ENCODE data around the gene NIF3L1. TPM values are rescaled to one million over a fixed set of nuclear protein-coding genes. Genes with fewer than 3 reads are reported as not detected.
A peak's percentile ranks its signal among the peaks of the same experiment; 100 is the strongest.
"Not testable (repeated sequence)": the region's sequence is repeated elsewhere in the genome, so short reads cannot be mapped to it uniquely, and the experiment has no call there.

Gene NIF3L1
- total RNA-seq, 3 donors from 2014 or later, result 18.1 to 25.2 (median 23.6) TPM

DNA sequence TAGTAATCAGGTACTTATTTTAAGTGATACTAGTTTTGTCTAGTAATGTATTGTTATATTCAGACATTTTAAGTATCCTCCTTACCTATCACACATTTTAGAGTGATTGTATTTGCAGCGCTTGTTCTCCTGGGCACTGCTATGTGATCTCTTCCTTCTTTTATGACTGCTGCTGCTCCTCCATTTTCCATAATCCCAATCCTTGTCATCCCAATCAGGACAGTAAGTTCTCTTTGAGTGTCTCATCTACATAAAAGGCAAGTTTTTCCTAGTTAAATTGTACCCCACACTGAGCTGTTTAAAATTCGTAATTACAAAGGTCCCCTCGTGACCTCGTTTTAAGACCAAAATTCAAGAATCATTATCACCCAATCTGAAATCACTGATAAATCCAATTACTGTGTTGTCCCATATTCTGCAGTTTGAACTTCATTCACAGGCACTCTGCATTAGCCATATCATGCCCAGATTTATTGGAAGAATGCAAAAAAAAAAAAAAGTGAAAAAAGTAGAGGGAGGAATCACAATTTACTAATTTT is 27.5 kb upstream of the NIF3L1 start:
- Mint-ChIP-seq H3K27me3 (ENCODE audit: low read depth) (no peaks in the 10 kb centered on the region), H3K9me3 (no peaks in the 10 kb centered on the region), H3K36me3 (ENCODE audit: insufficient read depth) (peaks cover 58% of the 10 kb centered on the region), H3K4me1 (ENCODE audit: low read depth) (peaks cover 62% of the 10 kb centered on the region), H3K4me3 (peak overlapping the region; percentile 94)
- ATAC-seq, result no peak
- no peak for DNase-seq

DNA sequence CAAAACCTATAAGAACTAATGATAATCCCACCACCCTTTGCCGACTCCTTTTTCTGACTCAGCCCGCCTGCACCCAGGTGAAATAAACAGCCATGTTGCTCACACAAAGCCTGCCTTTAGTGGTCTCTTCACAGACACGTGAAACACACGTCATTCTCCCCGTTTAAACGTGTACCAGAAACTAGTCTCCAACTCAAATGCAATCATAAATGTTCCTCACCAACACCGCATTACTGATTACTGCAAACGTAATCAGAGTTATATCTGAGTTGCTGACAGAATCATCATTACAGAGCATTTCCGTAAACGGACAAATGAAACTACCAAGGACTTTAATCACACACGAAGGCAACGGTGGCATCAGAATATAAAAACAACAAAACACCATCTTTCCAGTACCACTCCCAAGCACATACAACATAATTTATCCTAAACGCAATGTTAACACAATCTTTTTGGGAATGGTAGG is 26.6 kb upstream of the NIF3L1 start:
- H3K9me3 Mint-ChIP-seq, result no peaks in the 10 kb centered on the region
- H3K4me1 Mint-ChIP-seq (ENCODE audit: low read depth), result peaks cover 53% of the 10 kb centered on the region
- H3K4me3 Mint-ChIP-seq, result peak overlapping the region; percentile 94
- peaks cover 49% of the 10 kb centered on the region for H3K36me3 Mint-ChIP-seq (ENCODE audit: insufficient read depth)
- DNase-seq (peak; percentile 39), ATAC-seq (peak; percentile 59 to 60)
- no peaks in the 10 kb centered on the region for H3K27me3 Mint-ChIP-seq (ENCODE audit: low read depth)

DNA sequence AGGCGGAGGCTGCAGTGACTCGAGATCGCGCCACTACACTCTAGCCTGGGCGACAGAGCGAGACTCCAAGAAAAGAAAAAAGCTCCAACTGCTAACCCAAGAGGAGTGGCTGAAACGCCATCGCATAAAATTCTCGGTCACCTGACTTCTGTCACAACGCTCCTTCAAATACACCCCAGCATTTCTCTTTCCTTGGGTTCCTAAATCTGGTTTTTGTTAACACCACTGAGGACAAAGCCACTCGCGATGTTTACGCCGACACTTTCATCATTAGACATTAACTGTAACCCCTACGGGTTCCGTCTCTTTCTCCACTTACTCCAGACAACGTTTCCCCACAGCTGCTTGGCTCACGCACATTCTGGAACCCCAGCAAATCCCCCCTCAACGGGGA is 25.4 kb upstream of the NIF3L1 start:
- peak in 1 of 2 donors; percentile 2 for ATAC-seq
- Mint-ChIP-seq H3K4me1 (ENCODE audit: low read depth) (peaks cover 43% of the 10 kb centered on the region), H3K27me3 (ENCODE audit: low read depth) (no peaks in the 10 kb centered on the region), H3K9me3 (no peaks in the 10 kb centered on the region), H3K36me3 (ENCODE audit: insufficient read depth) (peaks cover 39% of the 10 kb centered on the region), H3K4me3 (peak overlapping the region; percentile 94)
- no peak for DNase-seq

DNA sequence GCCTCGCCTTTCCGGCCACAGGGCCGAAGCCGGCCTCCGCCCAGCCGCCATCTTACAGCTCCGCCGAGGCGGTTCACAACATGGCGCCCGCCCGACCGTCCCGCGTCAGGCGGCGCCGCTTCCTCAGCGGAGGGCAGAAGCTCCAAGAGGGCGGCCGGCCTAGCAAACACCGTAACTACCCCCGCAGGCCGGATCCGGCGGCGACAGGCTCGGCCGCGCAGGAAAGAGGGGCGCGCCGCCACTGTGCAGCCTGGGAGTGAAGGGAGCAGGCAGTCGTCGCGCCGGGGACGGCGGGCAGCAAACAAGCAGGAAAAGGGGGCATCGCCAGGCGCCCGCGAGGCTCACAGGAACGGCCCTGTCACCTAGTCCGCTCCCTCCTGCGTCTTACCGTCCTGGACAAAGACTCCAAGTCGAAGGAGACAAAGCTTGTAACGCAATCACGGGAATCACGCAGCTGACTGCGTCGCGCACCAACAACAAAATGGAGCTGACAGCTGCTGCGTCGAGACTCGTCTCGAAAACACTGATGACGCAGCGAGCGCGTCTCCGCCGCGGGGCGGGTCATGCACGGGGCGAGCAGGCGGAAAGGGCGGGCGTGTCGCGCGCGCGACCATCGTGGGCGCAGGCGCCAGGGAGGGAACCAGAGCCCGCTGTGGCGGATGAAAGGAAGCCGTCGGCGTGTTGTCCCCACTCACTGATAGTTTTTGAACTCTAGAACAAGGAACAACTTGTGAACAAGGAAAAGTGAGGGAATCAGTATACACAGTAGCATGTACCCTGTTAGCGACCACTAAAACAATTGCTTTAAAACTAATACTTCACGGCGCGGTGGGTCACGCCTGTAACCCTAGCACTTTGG is 24.8 kb upstream of the NIF3L1 start, which contains the start of gene CLK1:
Gene CLK1, minus strand, starts transcription at position 483 of the 859 bp plus-strand sequence. CDS start 2,796 bp downstream, outside the sequence.
- peaks cover 40% of the 10 kb centered on the region for H3K4me1 Mint-ChIP-seq (ENCODE audit: low read depth)
- no peaks in the 10 kb centered on the region for H3K27me3 Mint-ChIP-seq (ENCODE audit: low read depth)
- peak within 1 kb of the TSS; percentile 94 for H3K4me3 Mint-ChIP-seq
- peak; percentile 96 for DNase-seq
- peak; percentile 86 to 87 for ATAC-seq
- H3K36me3 Mint-ChIP-seq (ENCODE audit: insufficient read depth), result peaks cover 35% of the 10 kb centered on the region
- H3K9me3 Mint-ChIP-seq, result no peaks in the 10 kb centered on the region

- Mint-ChIP-seq H3K4me1 (ENCODE audit: low read depth) (peaks cover 15% of the 10 kb centered on the region), H3K27me3 (ENCODE audit: low read depth) (no peaks in the 10 kb centered on the region), H3K9me3 (no peaks in the 10 kb centered on the region), H3K4me3 (no peak overlapping the region), H3K36me3 (ENCODE audit: insufficient read depth) (peaks cover 7% of the 10 kb centered on the region)
- no peak for DNase-seq
- no peak for ATAC-seq
These were observed 20.2 kb upstream of the NIF3L1 start for GRCh38 chr2:200869014-200869413.

- no peak overlapping the region for H3K4me3 Mint-ChIP-seq
- no peak for ATAC-seq
- H3K36me3 Mint-ChIP-seq (ENCODE audit: insufficient read depth), result peaks cover 19% of the 10 kb centered on the region
- no peaks in the 10 kb centered on the region for H3K27me3 Mint-ChIP-seq (ENCODE audit: low read depth)
- H3K4me1 Mint-ChIP-seq (ENCODE audit: low read depth), result peaks cover 6% of the 10 kb centered on the region
- no peaks in the 10 kb centered on the region for H3K9me3 Mint-ChIP-seq
- no peak for DNase-seq
These were observed 18.0 kb upstream of the NIF3L1 start for GRCh38 chr2:200871151-200871550.

GRCh38 chr2:200873560-200873959 is 15.6 kb upstream of the NIF3L1 start:
- Mint-ChIP-seq H3K9me3 (no peaks in the 10 kb centered on the region), H3K4me1 (ENCODE audit: low read depth) (peaks cover 5% of the 10 kb centered on the region), H3K27me3 (ENCODE audit: low read depth) (no peaks in the 10 kb centered on the region), H3K4me3 (no peak overlapping the region), H3K36me3 (ENCODE audit: insufficient read depth) (peaks cover 21% of the 10 kb centered on the region)
- DNase-seq (no peak), ATAC-seq (no peak)

DNA sequence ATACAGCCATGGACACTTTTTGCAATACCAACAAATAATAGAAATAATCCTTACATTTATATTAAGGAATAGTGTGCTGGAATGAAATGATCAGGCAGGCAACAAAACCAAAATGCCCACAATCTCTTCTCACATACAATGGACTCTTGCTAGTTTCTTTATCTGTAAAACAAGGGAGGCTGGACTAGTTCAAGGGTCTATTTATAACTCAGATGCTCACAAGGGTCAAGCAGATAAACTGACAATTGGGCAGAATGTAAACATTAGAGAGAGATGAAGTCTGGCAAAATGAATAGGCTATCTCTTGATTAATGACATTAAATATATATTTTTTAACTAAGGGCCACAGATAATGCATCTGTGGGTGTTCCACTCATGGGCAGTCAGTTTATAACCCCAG is 11.7 kb upstream of the NIF3L1 start:
- no peak overlapping the region for H3K4me3 Mint-ChIP-seq
- H3K36me3 Mint-ChIP-seq (ENCODE audit: insufficient read depth), result peaks cover 30% of the 10 kb centered on the region
- no peak for DNase-seq
- no peaks in the 10 kb centered on the region for H3K4me1 Mint-ChIP-seq (ENCODE audit: low read depth)
- H3K27me3 Mint-ChIP-seq (ENCODE audit: low read depth), result no peaks in the 10 kb centered on the region
- no peak for ATAC-seq
- H3K9me3 Mint-ChIP-seq, result no peaks in the 10 kb centered on the region

- Mint-ChIP-seq H3K4me3 (no peak overlapping the region), H3K36me3 (ENCODE audit: insufficient read depth) (peaks cover 34% of the 10 kb centered on the region), H3K27me3 (ENCODE audit: low read depth) (no peaks in the 10 kb centered on the region), H3K4me1 (ENCODE audit: low read depth) (no peaks in the 10 kb centered on the region), H3K9me3 (no peaks in the 10 kb centered on the region)
- DNase-seq (no peak), ATAC-seq (no peak)
These were observed 10.8 kb upstream of the NIF3L1 start for GRCh38 chr2:200878289-200878880.

DNA sequence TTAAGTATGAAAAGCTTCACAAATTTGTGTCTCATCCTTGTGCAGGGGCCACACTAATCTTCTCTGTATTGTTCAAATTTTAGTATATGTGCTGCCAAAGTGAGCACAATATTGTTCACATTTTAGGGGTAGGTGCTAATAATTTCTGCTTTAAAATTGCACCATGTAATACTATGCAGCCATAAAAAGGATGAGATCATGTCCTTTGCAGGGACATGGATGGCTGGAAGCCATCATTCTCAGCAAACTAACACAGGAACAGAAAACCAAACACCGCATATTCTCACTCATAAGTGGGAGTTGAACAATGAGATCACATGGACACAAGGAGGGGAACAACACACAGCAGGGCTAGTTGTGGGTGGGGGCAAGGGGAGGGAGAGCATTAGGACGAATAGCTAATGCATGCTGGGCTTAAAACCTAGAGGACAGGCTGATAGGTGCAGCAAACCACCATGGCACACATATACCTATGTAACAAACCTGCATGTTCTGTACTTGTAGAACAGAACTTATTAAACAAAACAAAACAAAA is 7.4 kb upstream of the NIF3L1 start:
- not testable (repeated sequence) for H3K4me1 Mint-ChIP-seq (ENCODE audit: low read depth)
- H3K36me3 Mint-ChIP-seq (ENCODE audit: insufficient read depth), result peaks cover 33% of the 10 kb centered on the region

DNA sequence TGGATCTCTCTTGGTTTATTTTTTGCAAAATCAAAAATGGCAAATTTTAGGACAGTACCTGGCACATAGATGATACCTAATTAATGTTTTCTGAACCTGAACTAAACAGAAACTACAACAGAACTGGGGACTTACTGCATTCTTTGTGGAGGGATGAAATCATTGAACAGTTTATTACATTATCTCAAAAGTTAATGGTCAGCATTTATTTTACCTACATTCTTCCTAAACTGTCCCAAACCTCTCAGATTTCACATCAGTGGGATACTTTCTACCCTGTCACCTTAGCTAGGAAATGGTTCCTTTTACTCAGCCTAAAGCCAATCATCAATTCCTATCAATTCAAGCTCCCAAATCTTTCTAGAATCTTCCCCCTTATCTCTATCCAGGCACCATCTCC is 10.3 kb downstream of the NIF3L1 start:
- no peaks in the 10 kb centered on the region for H3K9me3 Mint-ChIP-seq
- ATAC-seq, result no peak
- peaks cover 43% of the 10 kb centered on the region for H3K36me3 Mint-ChIP-seq (ENCODE audit: insufficient read depth)
- no peak overlapping the region for H3K4me3 Mint-ChIP-seq
- DNase-seq, result no peak
- H3K4me1 Mint-ChIP-seq (ENCODE audit: low read depth), result peaks cover 5% of the 10 kb centered on the region
- H3K27me3 Mint-ChIP-seq (ENCODE audit: low read depth), result no peaks in the 10 kb centered on the region

More for the DNA sequence above, 7.4 kb upstream of the NIF3L1 start:
- DNase-seq; H3K9me3 Mint-ChIP-seq; H3K27me3 Mint-ChIP-seq (ENCODE audit: low read depth); ATAC-seq; H3K4me3 Mint-ChIP-seq: not testable (repeated sequence)

- H3K4me3 Mint-ChIP-seq, result no peak overlapping the region
- H3K27me3 Mint-ChIP-seq (ENCODE audit: low read depth), result no peaks in the 10 kb centered on the region
- ATAC-seq (peak; percentile 100), DNase-seq (peak; percentile 60)
- no peaks in the 10 kb centered on the region for H3K9me3 Mint-ChIP-seq
- H3K36me3 Mint-ChIP-seq (ENCODE audit: insufficient read depth), result peaks cover 38% of the 10 kb centered on the region
- peaks cover 5% of the 10 kb centered on the region for H3K4me1 Mint-ChIP-seq (ENCODE audit: low read depth)
These were observed 12.4 kb downstream of the NIF3L1 start for GRCh38 chr2:200901459-200902072.

GRCh38 chr2:200905618-200906296 is 16.6 kb downstream of the NIF3L1 start:
- Mint-ChIP-seq H3K27me3 (ENCODE audit: low read depth) (no peaks in the 10 kb centered on the region), H3K36me3 (ENCODE audit: insufficient read depth) (peaks cover 20% of the 10 kb centered on the region), H3K4me3 (no peak overlapping the region), H3K9me3 (no peaks in the 10 kb centered on the region), H3K4me1 (ENCODE audit: low read depth) (peaks cover 5% of the 10 kb centered on the region)
- DNase-seq, result peak; percentile 25
- peak in 1 of 2 donors; percentile 25 for ATAC-seq

Measured in activated T-cell treated with anti-CD3 and anti-CD28 coated beads, Interleukin-2, amount 50 U/mL, for 4 hours (primary cell).